ENCODE data around the gene IGF2BP2. TPM values are rescaled to one million over a fixed set of nuclear protein-coding genes. Genes with fewer than 3 reads are reported as not detected.

IGF2BP2 gene
- total and polyA plus RNA-seq, 9 of the 15 experiments (the other 6 are each of a cell fraction or from before 2014, with no cell fraction given) = 3.2 to 59.6 (median 30.5) TPM

DNA sequence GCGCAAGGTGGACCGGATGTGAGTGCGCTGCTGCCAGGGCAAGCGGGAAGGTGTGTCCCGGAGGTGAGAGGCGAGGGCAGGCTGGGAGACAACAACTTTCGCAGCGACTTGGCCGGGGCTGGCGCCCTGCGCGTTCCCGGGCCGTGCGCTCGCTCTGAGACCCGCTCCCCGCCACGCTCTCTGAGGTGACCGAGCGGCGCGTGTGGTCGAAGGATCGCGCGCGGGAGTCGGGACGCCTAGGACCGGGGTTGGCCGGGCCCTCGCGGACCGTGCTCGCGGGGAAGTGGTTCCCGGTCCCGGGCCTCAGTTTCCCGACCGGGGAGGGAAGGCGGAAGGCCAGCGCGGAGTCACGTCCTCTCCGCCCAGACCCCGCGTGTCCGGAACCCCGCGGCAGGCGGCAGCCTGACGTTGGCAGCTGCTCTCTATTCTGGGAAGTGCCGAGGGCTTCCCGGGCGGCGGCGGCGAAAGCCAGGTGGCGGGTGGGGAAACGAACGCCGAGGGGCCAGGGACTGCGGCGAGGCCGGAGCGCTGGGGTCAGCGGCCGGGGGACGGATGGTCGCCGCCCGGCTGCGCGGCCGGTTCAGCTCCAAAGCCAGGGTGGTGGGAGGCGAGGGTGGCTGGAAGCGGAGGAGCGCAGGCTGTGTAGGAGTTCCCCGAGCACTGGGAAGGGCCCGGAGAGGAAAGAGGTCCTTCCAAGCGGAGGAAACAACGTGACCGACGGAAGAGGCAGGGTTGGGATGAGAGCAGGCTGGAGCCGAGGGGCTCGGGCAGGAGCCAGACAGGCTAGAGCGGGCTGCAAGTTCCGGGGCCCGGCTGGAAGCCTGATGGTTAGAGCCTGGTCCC is 1.0 kb upstream of the IGF2BP2 start (continued):
- TF ChIP-seq ZFX (CRISPR knock-in tag; IDR thresholded peaks at IDR 0.05) = peak; percentile 64
- no peak for TF ChIP-seq MXI1 (IDR thresholded peaks at IDR 0.05; ENCODE audit: low read depth, low read length)
- TF ChIP-seq JUN (IDR thresholded peaks at IDR 0.05; ENCODE audit: borderline replicate concordance, low read depth, low read length) = no peak
- TF ChIP-seq JUN (CRISPR knock-in tag; IDR thresholded peaks at IDR 0.05; ENCODE audit: borderline replicate concordance) = no peak
- TF ChIP-seq FOXP1 (CRISPR knock-in tag; IDR thresholded peaks at IDR 0.05) = peak; percentile 74
- peak; percentile 44 for TF ChIP-seq CCNT2 (IDR thresholded peaks at IDR 0.05; ENCODE audit: borderline replicate concordance, extremely low read depth, insufficient read length, low read depth, low read length)
- TF ChIP-seq CHD1 (IDR thresholded peaks at IDR 0.05; ENCODE audit: low read length) = peak; percentile 26
- TF ChIP-seq KHSRP (IDR thresholded peaks at IDR 0.05) = no peak
- TF ChIP-seq ZC3H8 (IDR thresholded peaks at IDR 0.05) = no peak
- TF ChIP-seq TCFL5 (CRISPR knock-in tag; conservative IDR thresholded peaks at IDR 0.05) = no peak
- TF ChIP-seq IRF1 (CRISPR knock-in tag; IDR thresholded peaks at IDR 0.05; ENCODE audit: borderline replicate concordance) = no peak
- TF ChIP-seq MCM5 (IDR thresholded peaks at IDR 0.05; ENCODE audit: low read depth) = no peak
- TF ChIP-seq FOXK1 (CRISPR knock-in tag; IDR thresholded peaks at IDR 0.05; ENCODE audit: borderline replicate concordance) = no peak
- no peak for TF ChIP-seq SAP30 (IDR thresholded peaks at IDR 0.05; ENCODE audit: borderline replicate concordance, insufficient read depth, low read depth, low read length, poor library complexity, severe bottlenecking)
- no peak for TF ChIP-seq SPI1 (IDR thresholded peaks at IDR 0.05; ENCODE audit: borderline replicate concordance, low read depth, low read length)
- TF ChIP-seq BCOR (IDR thresholded peaks at IDR 0.05) = peak; percentile 59; the same call in 1 of the 2 replicates
- TF ChIP-seq ZNF407 (IDR thresholded peaks at IDR 0.05; ENCODE audit: low read depth) = no peak
- no peak for TF ChIP-seq ZNF408 (CRISPR knock-in tag; IDR thresholded peaks at IDR 0.05; ENCODE audit: low read depth)
- TF ChIP-seq TAF15 (IDR thresholded peaks at IDR 0.05; ENCODE audit: low read depth, low read length) = no peak
